ENCODE results near the gene KMT2E.

KMT2E gene

DNA sequence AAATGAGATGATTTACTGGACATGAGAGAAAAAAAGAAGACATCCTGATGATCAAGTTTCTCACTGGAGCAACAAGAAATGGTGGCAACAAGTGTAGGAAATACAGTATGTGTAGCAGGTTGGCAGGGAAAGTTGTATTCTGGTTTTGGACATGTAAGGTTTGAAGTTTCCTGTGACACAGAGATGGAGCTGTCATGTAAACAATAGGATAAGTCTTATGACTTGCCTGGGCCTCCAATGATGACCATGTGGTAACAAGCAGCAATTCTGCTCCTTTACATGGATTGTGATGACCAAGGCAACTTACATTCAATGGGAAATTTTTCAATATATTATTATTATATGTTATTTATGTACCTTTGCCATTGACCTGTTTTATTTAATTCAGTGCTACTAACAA, 125.4 kb downstream of the KMT2E start:
- Histone ChIP-seq H3K27ac (ENCODE audit: low read length) (no peak overlapping the region), H2AFZ (ENCODE audit: low read depth, low read length) (no peak overlapping the region), H3K9ac (ENCODE audit: low read depth, low read length) (no peak overlapping the region), H4K20me1 (ENCODE audit: insufficient read depth, low read length) (peaks cover 84% of the 10 kb centered on the region), H3K36me3 (ENCODE audit: insufficient read depth, low read length) (peaks cover 96% of the 10 kb centered on the region), H3K9me3 (ENCODE audit: insufficient read depth, low read length, severe bottlenecking) (no peaks in the 10 kb centered on the region), H3K4me3 (ENCODE audit: low read depth in 1 of 2, low read length in 2 of 2) (no peak overlapping the region), H3K27me3 (ENCODE audit: insufficient read depth, low read length, poor library complexity) (no peaks in the 10 kb centered on the region), H3K79me2 (ENCODE audit: insufficient read depth, low read length) (peaks cover 99% of the 10 kb centered on the region), H3K4me1 (ENCODE audit: insufficient read depth, low read length) (no peaks in the 10 kb centered on the region), H3K4me2 (ENCODE audit: insufficient read depth, low read length) (no peak overlapping the region)
- ATAC-seq (ENCODE audit: insufficient read depth, low read depth) (no peak), DNase-seq (no peak)
- TF ChIP-seq, protein P1, sequence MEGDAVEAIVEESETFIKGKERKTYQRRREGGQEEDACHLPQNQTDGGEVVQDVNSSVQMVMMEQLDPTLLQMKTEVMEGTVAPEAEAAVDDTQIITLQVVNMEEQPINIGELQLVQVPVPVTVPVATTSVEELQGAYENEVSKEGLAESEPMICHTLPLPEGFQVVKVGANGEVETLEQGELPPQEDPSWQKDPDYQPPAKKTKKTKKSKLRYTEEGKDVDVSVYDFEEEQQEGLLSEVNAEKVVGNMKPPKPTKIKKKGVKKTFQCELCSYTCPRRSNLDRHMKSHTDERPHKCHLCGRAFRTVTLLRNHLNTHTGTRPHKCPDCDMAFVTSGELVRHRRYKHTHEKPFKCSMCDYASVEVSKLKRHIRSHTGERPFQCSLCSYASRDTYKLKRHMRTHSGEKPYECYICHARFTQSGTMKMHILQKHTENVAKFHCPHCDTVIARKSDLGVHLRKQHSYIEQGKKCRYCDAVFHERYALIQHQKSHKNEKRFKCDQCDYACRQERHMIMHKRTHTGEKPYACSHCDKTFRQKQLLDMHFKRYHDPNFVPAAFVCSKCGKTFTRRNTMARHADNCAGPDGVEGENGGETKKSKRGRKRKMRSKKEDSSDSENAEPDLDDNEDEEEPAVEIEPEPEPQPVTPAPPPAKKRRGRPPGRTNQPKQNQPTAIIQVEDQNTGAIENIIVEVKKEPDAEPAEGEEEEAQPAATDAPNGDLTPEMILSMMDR (IDR thresholded peaks at IDR 0.05; ENCODE audit: borderline replicate concordance, extremely low read depth, low read length, poor library complexity, severe bottlenecking): no peak
- no peak for TF ChIP-seq EZH2 (IDR thresholded peaks at IDR 0.05; ENCODE audit: borderline replicate concordance, low read depth, low read length, severe bottlenecking)

DNA sequence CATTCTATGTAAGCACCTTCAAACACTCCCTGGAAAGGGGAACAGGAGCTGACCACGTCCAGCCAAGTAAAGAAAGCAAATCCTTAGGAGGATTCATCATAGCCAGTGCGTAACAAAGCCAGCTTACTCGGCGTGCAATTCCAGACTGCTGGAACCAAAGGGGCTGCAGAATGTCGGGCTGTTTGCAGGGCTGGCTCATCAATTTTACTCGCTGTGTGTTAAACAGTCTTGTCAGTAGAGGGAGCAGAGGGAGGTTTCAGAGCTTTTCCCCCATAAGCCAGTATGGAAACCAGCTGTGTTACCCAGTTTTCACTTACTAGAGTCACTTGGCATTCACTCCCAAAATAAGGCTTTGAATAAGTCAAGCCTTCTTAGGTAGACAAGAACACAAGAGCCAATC, 127.1 kb downstream of the KMT2E start:
- no peak for DNase-seq
- peaks cover 97% of the 10 kb centered on the region for H3K36me3 ChIP-seq (ENCODE audit: insufficient read depth, low read length)

DNA sequence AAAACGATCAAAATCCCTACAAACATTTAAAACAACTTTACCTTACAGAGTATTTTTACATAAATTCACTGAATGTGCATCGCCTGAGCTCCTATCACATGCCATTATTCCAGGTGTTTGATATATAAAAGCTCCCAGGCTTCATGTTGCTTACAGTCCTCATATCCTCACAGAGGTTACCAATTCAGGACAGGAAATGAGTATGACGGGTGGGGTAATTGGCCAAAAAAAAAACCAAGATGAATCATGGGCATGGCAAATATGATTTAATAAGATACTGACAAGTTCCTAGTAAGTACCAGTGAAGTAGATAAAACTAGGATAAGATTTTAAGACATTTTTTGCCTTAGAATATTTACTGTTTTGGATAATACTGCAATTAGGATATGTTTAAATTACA, 135.8 kb downstream of the KMT2E start:
- Histone ChIP-seq H3K4me2 (ENCODE audit: insufficient read depth, low read length) (no peak overlapping the region), H2AFZ (ENCODE audit: low read depth, low read length) (no peak overlapping the region), H3K4me3 (ENCODE audit: low read depth in 1 of 2, low read length in 2 of 2) (no peak overlapping the region), H3K4me1 (ENCODE audit: insufficient read depth, low read length) (no peaks in the 10 kb centered on the region), H3K9ac (ENCODE audit: low read depth, low read length) (no peak overlapping the region), H4K20me1 (ENCODE audit: insufficient read depth, low read length) (peaks cover 34% of the 10 kb centered on the region), H3K36me3 (ENCODE audit: insufficient read depth, low read length) (peaks cover 84% of the 10 kb centered on the region), H3K27ac (ENCODE audit: low read length) (no peak overlapping the region), H3K79me2 (ENCODE audit: insufficient read depth, low read length) (peaks cover 92% of the 10 kb centered on the region), H3K27me3 (ENCODE audit: insufficient read depth, low read length, poor library complexity) (no peaks in the 10 kb centered on the region), H3K9me3 (ENCODE audit: insufficient read depth, low read length, severe bottlenecking) (no peaks in the 10 kb centered on the region)
- ATAC-seq (ENCODE audit: insufficient read depth, low read depth) (no peak), DNase-seq (no peak)
- TF ChIP-seq, protein P1 (IDR thresholded peaks at IDR 0.05; ENCODE audit: borderline replicate concordance, extremely low read depth, low read length, poor library complexity, severe bottlenecking): no peak
- no peak for TF ChIP-seq EZH2 (IDR thresholded peaks at IDR 0.05; ENCODE audit: borderline replicate concordance, low read depth, low read length, severe bottlenecking)

More for the DNA sequence above, 127.1 kb downstream of the KMT2E start:
- Histone ChIP-seq H3K4me1 (ENCODE audit: insufficient read depth, low read length) (no peaks in the 10 kb centered on the region), H3K9me3 (ENCODE audit: insufficient read depth, low read length, severe bottlenecking) (no peaks in the 10 kb centered on the region), H3K27ac (ENCODE audit: low read length) (no peak overlapping the region), H3K9ac (ENCODE audit: low read depth, low read length) (no peak overlapping the region), H3K79me2 (ENCODE audit: insufficient read depth, low read length) (peaks cover 99% of the 10 kb centered on the region), H2AFZ (ENCODE audit: low read depth, low read length) (no peak overlapping the region), H3K4me2 (ENCODE audit: insufficient read depth, low read length) (no peak overlapping the region), H3K4me3 (ENCODE audit: low read depth in 1 of 2, low read length in 2 of 2) (no peak overlapping the region), H4K20me1 (ENCODE audit: insufficient read depth, low read length) (peaks cover 74% of the 10 kb centered on the region), H3K27me3 (ENCODE audit: insufficient read depth, low read length, poor library complexity) (no peaks in the 10 kb centered on the region)
- peak; percentile 54; the same call in 2 of the 3 replicates for ATAC-seq (ENCODE audit: insufficient read depth, low read depth)
- TF ChIP-seq, protein P1 (IDR thresholded peaks at IDR 0.05; ENCODE audit: borderline replicate concordance, extremely low read depth, low read length, poor library complexity, severe bottlenecking): peak; percentile 56
- TF ChIP-seq EZH2 (IDR thresholded peaks at IDR 0.05; ENCODE audit: borderline replicate concordance, low read depth, low read length, severe bottlenecking): no peak

DNA sequence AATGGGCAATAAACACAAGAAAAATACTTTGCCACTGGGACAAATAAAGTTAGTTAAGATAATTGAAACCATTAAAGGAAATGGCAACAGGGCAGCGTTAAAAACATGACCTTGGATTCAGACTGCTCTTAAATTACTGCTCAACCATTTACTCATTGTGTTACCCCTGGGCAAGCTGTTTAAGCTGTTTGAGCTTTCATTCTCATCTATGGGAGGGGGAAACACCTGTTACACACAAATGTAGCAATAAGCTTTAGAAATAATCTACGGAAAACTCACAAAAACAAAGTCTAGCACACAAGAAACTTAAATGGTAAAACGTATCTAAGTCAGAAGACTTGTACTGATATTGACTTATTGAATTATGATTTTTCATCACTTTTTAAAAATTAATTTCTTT, 137.1 kb downstream of the KMT2E start:
- TF ChIP-seq EZH2 (IDR thresholded peaks at IDR 0.05; ENCODE audit: borderline replicate concordance, low read depth, low read length, severe bottlenecking): no peak
- TF ChIP-seq, protein P1 (IDR thresholded peaks at IDR 0.05; ENCODE audit: borderline replicate concordance, extremely low read depth, low read length, poor library complexity, severe bottlenecking): no peak
- Histone ChIP-seq H3K9me3 (ENCODE audit: insufficient read depth, low read length, severe bottlenecking) (no peaks in the 10 kb centered on the region), H4K20me1 (ENCODE audit: insufficient read depth, low read length) (peaks cover 41% of the 10 kb centered on the region), H3K4me3 (ENCODE audit: low read depth in 1 of 2, low read length in 2 of 2) (no peak overlapping the region), H3K36me3 (ENCODE audit: insufficient read depth, low read length) (peaks cover 84% of the 10 kb centered on the region), H3K4me2 (ENCODE audit: insufficient read depth, low read length) (no peak overlapping the region), H3K79me2 (ENCODE audit: insufficient read depth, low read length) (peaks cover 92% of the 10 kb centered on the region), H3K4me1 (ENCODE audit: insufficient read depth, low read length) (no peaks in the 10 kb centered on the region), H3K27ac (ENCODE audit: low read length) (no peak overlapping the region), H3K9ac (ENCODE audit: low read depth, low read length) (no peak overlapping the region), H3K27me3 (ENCODE audit: insufficient read depth, low read length, poor library complexity) (no peaks in the 10 kb centered on the region), H2AFZ (ENCODE audit: low read depth, low read length) (no peak overlapping the region)
- ATAC-seq (ENCODE audit: insufficient read depth, low read depth) (no peak), DNase-seq (no peak)
